ENCODE results near the gene IRS1.

Gene IRS1

DNA sequence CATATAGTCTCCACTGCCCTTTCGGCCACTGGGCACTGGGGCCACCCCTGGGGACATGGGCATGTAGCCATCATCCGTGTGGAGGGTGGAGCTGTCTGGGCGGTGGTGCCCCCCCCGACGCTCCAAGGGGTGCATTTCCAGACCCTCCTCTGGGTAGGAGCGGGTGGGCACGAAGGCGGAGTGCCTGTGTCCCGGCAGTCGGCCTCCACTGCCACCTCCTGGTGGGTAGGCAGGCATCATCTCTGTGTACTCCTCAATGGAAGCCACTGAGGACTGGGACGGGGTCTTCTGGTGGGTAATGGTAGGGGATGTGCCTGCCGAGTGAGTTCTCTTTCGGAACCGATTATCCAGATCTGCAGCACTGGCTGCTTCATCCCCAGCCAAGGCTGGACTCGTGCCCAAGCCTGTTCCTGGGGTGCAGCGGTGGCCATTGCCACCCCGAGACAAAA, 2.8 kb downstream of the IRS1 start:
- Histone ChIP-seq H3K36me3 (no peaks in the 10 kb centered on the region), H3K4me1 (no peaks in the 10 kb centered on the region), H3K9me3 (no peaks in the 10 kb centered on the region), H3K4me3 (ENCODE audit: low read depth, low read length) (no peak overlapping the region), H3K27me3 (no peaks in the 10 kb centered on the region)
- TF ChIP-seq, protein P1, sequence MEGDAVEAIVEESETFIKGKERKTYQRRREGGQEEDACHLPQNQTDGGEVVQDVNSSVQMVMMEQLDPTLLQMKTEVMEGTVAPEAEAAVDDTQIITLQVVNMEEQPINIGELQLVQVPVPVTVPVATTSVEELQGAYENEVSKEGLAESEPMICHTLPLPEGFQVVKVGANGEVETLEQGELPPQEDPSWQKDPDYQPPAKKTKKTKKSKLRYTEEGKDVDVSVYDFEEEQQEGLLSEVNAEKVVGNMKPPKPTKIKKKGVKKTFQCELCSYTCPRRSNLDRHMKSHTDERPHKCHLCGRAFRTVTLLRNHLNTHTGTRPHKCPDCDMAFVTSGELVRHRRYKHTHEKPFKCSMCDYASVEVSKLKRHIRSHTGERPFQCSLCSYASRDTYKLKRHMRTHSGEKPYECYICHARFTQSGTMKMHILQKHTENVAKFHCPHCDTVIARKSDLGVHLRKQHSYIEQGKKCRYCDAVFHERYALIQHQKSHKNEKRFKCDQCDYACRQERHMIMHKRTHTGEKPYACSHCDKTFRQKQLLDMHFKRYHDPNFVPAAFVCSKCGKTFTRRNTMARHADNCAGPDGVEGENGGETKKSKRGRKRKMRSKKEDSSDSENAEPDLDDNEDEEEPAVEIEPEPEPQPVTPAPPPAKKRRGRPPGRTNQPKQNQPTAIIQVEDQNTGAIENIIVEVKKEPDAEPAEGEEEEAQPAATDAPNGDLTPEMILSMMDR (IDR thresholded peaks at IDR 0.05; ENCODE audit: low read depth, low read length) = peak; percentile 30
- no peak for DNase-seq

DNA sequence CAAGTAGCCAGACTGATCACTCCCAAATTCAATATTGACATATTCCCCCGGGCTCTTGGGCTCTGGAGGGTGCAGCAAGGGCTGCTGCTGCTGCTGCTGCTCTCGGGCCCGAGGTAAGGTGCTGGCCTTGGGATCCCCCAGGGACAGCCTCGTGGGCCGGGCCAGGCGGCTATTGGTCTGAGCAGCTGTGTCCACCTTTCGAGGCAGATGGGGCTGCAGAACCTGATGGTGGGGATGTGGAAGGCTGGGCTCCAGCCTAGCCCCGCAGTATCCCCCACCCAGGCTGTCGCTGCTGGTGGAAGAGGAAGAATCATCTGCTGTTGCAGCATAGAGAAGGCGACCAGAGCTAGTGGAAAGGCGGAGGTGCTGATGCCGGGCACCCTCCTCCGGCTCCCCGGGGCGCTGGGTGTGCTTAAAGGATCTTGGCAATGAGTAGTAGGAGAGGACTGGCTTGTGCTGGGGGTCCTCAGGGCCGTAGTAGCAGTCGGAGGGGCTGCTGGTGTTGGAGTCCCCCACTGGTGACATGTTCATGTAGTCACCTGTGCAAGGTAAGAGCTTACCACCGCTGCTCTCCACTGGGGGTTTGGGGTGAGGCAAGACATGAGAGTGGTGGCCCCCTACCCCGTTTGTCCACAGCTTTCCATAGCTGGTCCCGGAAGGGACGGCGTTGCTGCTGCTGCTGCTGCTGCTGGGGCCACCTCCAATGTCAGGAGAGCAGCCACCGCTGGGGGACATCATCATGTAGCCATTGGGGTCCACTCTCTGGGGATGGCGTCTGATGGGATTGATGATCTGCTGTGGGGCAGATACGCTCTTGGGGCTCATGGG, 3.4 kb downstream of the IRS1 start:
- no peaks in the 10 kb centered on the region for H3K4me1 ChIP-seq
- TF ChIP-seq, protein P1 (IDR thresholded peaks at IDR 0.05; ENCODE audit: low read depth, low read length) = no peak
- no peaks in the 10 kb centered on the region for H3K27me3 ChIP-seq
- no peaks in the 10 kb centered on the region for H3K9me3 ChIP-seq
- DNase-seq = no peak
- no peaks in the 10 kb centered on the region for H3K36me3 ChIP-seq
- no peak overlapping the region for H3K4me3 ChIP-seq (ENCODE audit: low read depth, low read length)

DNA sequence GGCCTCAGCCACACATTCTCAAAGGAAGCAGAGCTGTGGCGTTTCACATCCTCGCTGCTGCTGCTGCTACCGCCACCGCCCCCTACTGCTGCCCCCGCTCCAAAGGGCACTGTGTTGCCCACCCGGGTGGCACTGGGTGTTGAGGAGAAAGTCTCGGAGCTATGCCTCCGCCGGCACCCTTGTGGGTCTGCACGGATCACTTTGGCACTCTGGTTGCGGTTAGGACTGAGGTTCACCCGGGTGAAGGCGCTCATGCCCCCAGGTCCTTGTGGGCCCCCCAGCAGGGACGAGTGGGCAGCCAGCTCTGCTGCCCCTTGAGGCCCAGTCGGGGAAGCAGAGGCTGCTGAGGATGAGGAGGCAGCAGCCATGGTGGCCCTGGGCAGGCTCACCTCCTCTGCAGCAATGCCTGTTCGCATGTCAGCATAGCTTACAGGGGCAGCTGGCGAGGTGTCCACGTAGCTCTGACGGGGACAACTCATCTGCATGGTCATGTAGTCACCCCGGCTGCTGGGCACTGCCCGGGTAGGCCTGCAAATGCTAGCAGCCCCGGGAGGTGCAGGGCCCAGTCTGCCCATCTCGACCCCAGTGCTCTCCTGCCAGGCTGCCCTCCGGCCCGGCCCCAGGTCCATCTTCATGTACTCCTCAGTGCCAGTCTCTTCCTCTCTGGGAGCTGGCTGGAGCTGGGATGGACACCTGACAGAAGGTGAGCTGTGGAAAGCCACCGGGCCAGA, 4.2 kb downstream of the IRS1 start:
- Histone ChIP-seq H3K9me3 (no peaks in the 10 kb centered on the region), H3K36me3 (no peaks in the 10 kb centered on the region), H3K27me3 (no peaks in the 10 kb centered on the region), H3K4me3 (ENCODE audit: low read depth, low read length) (no peak overlapping the region), H3K4me1 (no peaks in the 10 kb centered on the region)
- DNase-seq = no peak
- TF ChIP-seq, protein P1 (IDR thresholded peaks at IDR 0.05; ENCODE audit: low read depth, low read length) = no peak

DNA sequence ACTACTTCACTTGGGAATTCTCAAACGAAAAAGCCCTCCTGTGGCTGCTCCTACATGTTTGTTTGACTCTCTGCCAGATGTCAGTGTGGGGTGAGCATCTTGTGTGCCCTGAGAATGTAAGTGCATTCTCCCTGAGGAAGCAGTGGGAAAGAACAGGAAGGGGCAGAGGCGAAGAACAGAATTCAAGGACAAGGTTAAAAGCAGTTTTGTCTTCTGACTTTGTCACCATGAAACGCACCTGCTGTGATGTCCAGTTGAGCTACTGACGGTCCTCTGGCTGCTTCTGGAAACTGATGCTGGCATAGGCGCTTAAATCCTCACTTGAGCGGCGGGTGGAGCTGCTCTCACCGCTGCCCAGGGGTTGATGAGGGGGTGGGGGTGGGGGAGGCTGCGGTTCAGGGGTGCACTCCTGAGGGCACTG, 4.9 kb downstream of the IRS1 start:
- no peak overlapping the region for H3K4me3 ChIP-seq (ENCODE audit: low read depth, low read length)
- H3K27me3 ChIP-seq = no peaks in the 10 kb centered on the region
- H3K9me3 ChIP-seq = no peaks in the 10 kb centered on the region
- no peaks in the 10 kb centered on the region for H3K4me1 ChIP-seq
- no peaks in the 10 kb centered on the region for H3K36me3 ChIP-seq
- TF ChIP-seq, protein P1 (IDR thresholded peaks at IDR 0.05; ENCODE audit: low read depth, low read length) = no peak
- DNase-seq = no peak

DNA sequence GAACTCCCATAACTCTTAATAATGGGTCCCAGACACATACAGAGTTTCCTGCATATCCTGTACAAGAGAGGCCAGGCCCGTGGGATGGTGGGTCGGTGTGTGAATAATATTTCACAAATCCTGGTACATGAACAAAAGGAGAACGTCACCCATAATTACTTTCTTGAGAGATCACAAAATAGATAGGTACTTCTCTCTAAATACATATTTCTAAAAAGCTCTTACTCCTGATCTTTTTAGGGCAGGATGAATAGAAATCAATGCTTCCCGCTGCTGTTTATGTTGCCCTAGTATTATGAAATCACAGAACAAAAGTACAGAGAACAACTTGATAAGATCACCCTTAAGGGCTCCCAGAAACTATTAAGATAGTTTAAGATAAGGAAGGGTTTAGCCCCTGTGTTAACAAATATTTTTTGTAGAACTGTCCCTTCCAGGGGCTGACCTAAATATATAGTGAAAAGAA, 5.4 kb downstream of the IRS1 start:
- TF ChIP-seq, protein P1 (IDR thresholded peaks at IDR 0.05; ENCODE audit: low read depth, low read length) = no peak
- Histone ChIP-seq H3K36me3 (no peaks in the 10 kb centered on the region), H3K4me3 (ENCODE audit: low read depth, low read length) (peak overlapping the region; percentile 2; the same call in 1 of the 2 replicates)

More for the DNA sequence above, 5.4 kb downstream of the IRS1 start:
- Histone ChIP-seq H3K9me3 (no peaks in the 10 kb centered on the region), H3K4me1 (no peaks in the 10 kb centered on the region), H3K27me3 (no peaks in the 10 kb centered on the region)
- no peak for DNase-seq

Data from BE2C (cell line).